Endothelial cell of umbilical vein (primary cell): ENCODE measurements around the gene DNAH11. TPM values are rescaled to one million over a fixed set of nuclear protein-coding genes. Genes with fewer than 3 reads are reported as not detected.

Experiments
- BruUV-seq: library from RNA; stranded (reverse); fragments of 400-500 nt; replicated peaks from 2 replicates; lab custom pipeline; 2021; lab: Mats Ljungman, UMichigan
- CTCF ChIA-PET: fragments of 300-600, 350-600 bp; sonication (Branson Sonifier 250); formaldehyde crosslinking; loops from one replicate; lab custom pipeline; 2021; ENCODE audit warnings: antibody characterized with exemption, inconsistent platforms; lab: Charles Lee
- POLR2A ChIA-PET: fragments of 300-600, 350-600 bp; sonication (Branson Sonifier 250); formaldehyde crosslinking; loops from one replicate; lab custom pipeline; 2021; ENCODE audit warnings: antibody characterized with exemption, inconsistent platforms; lab: Charles Lee
- DNase-seq: peaks from one replicate; pipeline ENCODE4 v3.0.0-alpha.2; 2011; ENCODE audit warnings: low read depth, low spot score
- FAIRE-seq: peaks from 2 replicates; lab custom pipeline; 2011; peaks lifted over from hg19 to GRCh38; lab: Jason Lieb, UNC
- H2AFZ ChIP-seq: 2 replicates; pipeline ENCODE4 v1.6.0; 2012; ENCODE audit warnings: low read depth, low read length, control low read depth, inconsistent platforms
- H3K27ac ChIP-seq: 2 replicates; pipeline ENCODE4 v1.5.1; 2011; ENCODE audit warnings: low read depth, mild to moderate bottlenecking, control low read depth, low read length, moderate library complexity; ENCODE audit not compliant: insufficient read depth
- H3K27me3 ChIP-seq, 2 experiments: 2 replicates each; pipeline versions ENCODE4 v1.6.0 to v1.6.1; 2011; ENCODE audit warnings: low read length in 2 of 2, mixed read lengths in 1 of 2; ENCODE audit not compliant: control insufficient read depth in 2 of 2, insufficient read depth in 2 of 2
- H3K36me3 ChIP-seq, 2 experiments: 2 replicates in 1 of 2; 3 replicates in 1 of 2; pipeline ENCODE4 v1.5.1; 2011; ENCODE audit warnings: low read length in 2 of 2, mild to moderate bottlenecking in 1 of 2, moderate library complexity in 1 of 2; ENCODE audit not compliant: control insufficient read depth in 2 of 2, insufficient read depth in 2 of 2; ENCODE audit errors: extremely low read depth in 1 of 2
- H3K4me1 ChIP-seq: 3 replicates; pipeline ENCODE4 v1.5.1; 2011; ENCODE audit warnings: mild to moderate bottlenecking, low read length; ENCODE audit not compliant: control insufficient read depth, insufficient read depth; ENCODE audit errors: extremely low read depth
- H3K4me2 ChIP-seq: 2 replicates; pipeline ENCODE4 v1.6.1; 2011; ENCODE audit warnings: low read length, control low read depth, mixed read lengths; ENCODE audit not compliant: insufficient read depth
- H3K4me3 ChIP-seq, 3 experiments: fragments of 200-600 bp in 1 of 3; sonication (generic), shearing (Covaris generic) in 1 of 3; replicated peaks in 1 of 3; 2 replicates each; pipeline ENCODE4 v1.5.1; 2011 to 2016; ENCODE audit warnings: control low read depth in 3 of 3, low read length in 3 of 3, mild to moderate bottlenecking in 2 of 3, inconsistent platforms in 1 of 3, low read depth in 1 of 3, moderate library complexity in 1 of 3; ENCODE audit not compliant: insufficient read depth in 1 of 3
- H3K79me2 ChIP-seq: 2 replicates; pipeline ENCODE4 v1.6.0; 2012; ENCODE audit warnings: low read length, inconsistent platforms; ENCODE audit not compliant: control insufficient read depth, insufficient read depth
- H3K9ac ChIP-seq: replicated peaks from 2 replicates; pipeline ENCODE3; 2011; ENCODE audit warnings: low read length, control low read depth; ENCODE audit not compliant: insufficient read depth; ENCODE audit errors: extremely low read depth
- H3K9me1 ChIP-seq: replicated peaks from 3 replicates; pipeline ENCODE4 v1.6.0; 2011; ENCODE audit warnings: mild to moderate bottlenecking, low read length; ENCODE audit not compliant: control insufficient read depth, insufficient read depth; ENCODE audit errors: extremely low read depth
- H3K9me3 ChIP-seq: replicated peaks from 2 replicates; pipeline ENCODE4 v1.5.1; 2012; ENCODE audit warnings: low read length, inconsistent platforms; ENCODE audit not compliant: control insufficient read depth, insufficient read depth
- H4K20me1 ChIP-seq: replicated peaks from 2 replicates; pipeline ENCODE3; 2011; ENCODE audit warnings: mild to moderate bottlenecking, low read length; ENCODE audit not compliant: control insufficient read depth, insufficient read depth; ENCODE audit errors: extremely low read depth
- CTCF ChIP-seq, 2 donors: IDR thresholded peaks; 1 replicate in 1 of 2; 2 replicates in 1 of 2; pipeline ENCODE4 v1.5.1; 2011; ENCODE audit warnings: low read length in 2 of 2, mild to moderate bottlenecking in 2 of 2, moderate library complexity in 2 of 2, control low read depth in 1 of 2, inconsistent platforms in 1 of 2, low read depth in 1 of 2; ENCODE audit not compliant: insufficient read depth in 1 of 2; ENCODE audit errors: extremely low read depth in 1 of 2
- EZH2 ChIP-seq: IDR thresholded peaks from 2 replicates; pipeline ENCODE4 v1.6.1; 2012; ENCODE audit warnings: borderline replicate concordance, low read depth, mild to moderate bottlenecking, moderate library complexity, low read length, inconsistent platforms; ENCODE audit not compliant: severe bottlenecking
- FOS ChIP-seq: IDR thresholded peaks from 2 replicates; pipeline ENCODE4 v1.6.1; 2011; ENCODE audit warnings: mild to moderate bottlenecking, low read length, moderate library complexity, borderline replicate concordance; ENCODE audit not compliant: insufficient read depth
- GATA2 ChIP-seq: IDR thresholded peaks from 2 replicates; pipeline ENCODE4 v1.7.0; 2011; ENCODE audit warnings: low read depth, mild to moderate bottlenecking, moderate library complexity, mixed read lengths, low read length; ENCODE audit not compliant: insufficient read length, insufficient read depth
- JUN ChIP-seq: IDR thresholded peaks from 2 replicates; pipeline ENCODE4 v1.6.1; 2011; ENCODE audit warnings: borderline replicate concordance, low read depth; ENCODE audit not compliant: insufficient read length, insufficient read depth
- MYC ChIP-seq: IDR thresholded peaks from one replicate; pipeline ENCODE4 v1.6.1; 2011; ENCODE audit warnings: mild to moderate bottlenecking, low read depth, low read length
- POLR2A ChIP-seq: IDR thresholded peaks from 2 replicates; pipeline ENCODE4 v1.6.1; 2012; ENCODE audit warnings: low read depth, mild to moderate bottlenecking, control low read depth, low read length
- POLR2AphosphoS5 ChIP-seq: IDR thresholded peaks from 2 replicates; pipeline ENCODE4 v1.6.1; 2012; ENCODE audit warnings: low read depth, mild to moderate bottlenecking, control low read depth, low read length, moderate library complexity; ENCODE audit not compliant: insufficient read depth
- dilution Hi-C: fragments of 300-500 bp; cut with MboI; formaldehyde crosslinking; loops from one replicate; pipeline ENCODE4 v1.15.0; 2019; ENCODE audit warnings: low sequenced_read_pairs; ENCODE audit not compliant: extremely low pct_ligation_motif_present
- intact Hi-C: fragments of 100-400 bp; cut with micrococcal nuclease; formaldehyde crosslinking; loops from one replicate; pipeline ENCODE4 v1.10.0; 2022
- polyA plus RNA-seq, 4 experiments: library from polyadenylated mRNA; depleted of rRNA in 3 of 4; stranded (reverse) in 3 of 4; unstranded in 1 of 4; fragments of >200 nt; gene quantifications; 2 replicates each; pipeline versions ENCODE4 v1.2.1 to v1.2.3, GENCODE V29; 2011 to 2012; ENCODE audit warnings: missing spikeins in 1 of 4
- total RNA-seq: library from RNA; stranded (reverse); gene quantifications from 2 replicates; pipeline ENCODE4 v1.2.3, GENCODE V29; 2021
- TF ChIP-seq, protein P1 (sequence below): IDR thresholded peaks from 2 replicates; pipeline ENCODE4 v1.6.1; 2011; ENCODE audit not compliant: insufficient read depth, insufficient read length

Gene DNAH11
- total and polyA plus RNA-seq, 2 donors (not counting 3 experiments of a cell fraction or from before 2014, with no cell fraction given), result 0.69 to 0.91 TPM

GRCh38 chr7:21753071-21753470 is 210.2 kb downstream of the DNAH11 start:
- POLR2A ChIA-PET, result no interaction called here
- Histone ChIP-seq H3K4me3 (no peak overlapping the region), H3K9me1 (no peaks in the 10 kb centered on the region), H3K27ac (no peak overlapping the region), H3K36me3 (no peaks in the 10 kb centered on the region), H3K4me2 (no peak overlapping the region), H3K27me3 (peaks cover 2 to 5% of the 10 kb centered on the region in 2 experiments), H4K20me1 (no peaks in the 10 kb centered on the region), H3K79me2 (no peaks in the 10 kb centered on the region), H3K4me1 (no peaks in the 10 kb centered on the region), H2AFZ (no peak overlapping the region), H3K9me3 (no peaks in the 10 kb centered on the region), H3K9ac (no peak overlapping the region)
- intact Hi-C loops (no loop called here), dilution Hi-C loops (no loop called here)
- CTCF ChIA-PET, result interaction anchor here (1.4 kb wide), 1 partner anchor 10 kb away, joined by 3 read pairs; no protein-coding TSS in a partner anchor
- TF ChIP-seq FOS, result no peak
- no peak for TF ChIP-seq EZH2
- TF ChIP-seq POLR2A, result no peak
- TF ChIP-seq MYC, result no peak
- TF ChIP-seq CTCF (IDR thresholded peaks at IDR 0.05; ENCODE audit: extremely low read depth in 1 of 2, insufficient read depth in 1 of 2, low read depth in 1 of 2, low read length in 2 of 2), result no peak
- no peak for TF ChIP-seq POLR2AphosphoS5
- TF ChIP-seq JUN, result no peak
- no peak for TF ChIP-seq GATA2
- TF ChIP-seq, protein P1, sequence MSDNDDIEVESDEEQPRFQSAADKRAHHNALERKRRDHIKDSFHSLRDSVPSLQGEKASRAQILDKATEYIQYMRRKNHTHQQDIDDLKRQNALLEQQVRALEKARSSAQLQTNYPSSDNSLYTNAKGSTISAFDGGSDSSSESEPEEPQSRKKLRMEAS, result no peak
- no TSS peak for BruUV-seq
- no peak for FAIRE-seq
- no peak for DNase-seq
